DOHH2 (cell line): ENCODE data around the gene ARPC1B.

Experiments
- CTCF ChIP-seq: fragments of 200-600 bp; sonication (generic); IDR thresholded peaks from one replicate; pipeline ENCODE4 v1.5.1; 2014; ENCODE audit warnings: antibody characterized with exemption, mild to moderate bottlenecking, low read depth, low read length; ENCODE audit not compliant: poor library complexity, severe bottlenecking
- EZH2phosphoT487 ChIP-seq: fragments of 200-600 bp; sonication (generic); IDR thresholded peaks from 2 replicates; pipeline ENCODE4 v1.6.1; 2017; ENCODE audit warnings: borderline replicate concordance, mild to moderate bottlenecking, antibody characterized with exemption, low read length, moderate library complexity, mixed read lengths

GRCh38 chr7:99393355-99394187 is 19.0 kb downstream of the ARPC1B start:
- TF ChIP-seq CTCF, result no peak
- TF ChIP-seq EZH2phosphoT487, result no peak
